Right renal pelvis (tissue), 4 donors: ENCODE data around the gene CCHCR1. TPM values are rescaled to one million over a fixed set of nuclear protein-coding genes. Genes with fewer than 3 reads are reported as not detected.
A peak's percentile ranks its signal among the peaks of the same experiment; 100 is the strongest.
"Not testable (repeated sequence)": the region's sequence is repeated elsewhere in the genome, so short reads cannot be mapped to it uniquely, and the experiment has no call there.

Experiments used
- DNase-seq, 4 donors: peaks; one replicate each; pipeline ENCODE4 v3.0.0-alpha.2; 2013; ENCODE audit warnings: low read depth in 4 of 4, low spot score in 3 of 4, missing footprints in 1 of 4
- polyA plus RNA-seq, 4 donors: library from polyadenylated mRNA; unstranded; fragments of 120-200 nt; gene quantifications; one replicate each; pipeline ENCODE4 v1.2.1, GENCODE V29; 2013; ENCODE audit not compliant: insufficient read length in 4 of 4

CCHCR1 gene
- polyA plus RNA-seq, result 10 to 100 TPM; 26.1 to 33.6 (median 29.8) TPM

DNA sequence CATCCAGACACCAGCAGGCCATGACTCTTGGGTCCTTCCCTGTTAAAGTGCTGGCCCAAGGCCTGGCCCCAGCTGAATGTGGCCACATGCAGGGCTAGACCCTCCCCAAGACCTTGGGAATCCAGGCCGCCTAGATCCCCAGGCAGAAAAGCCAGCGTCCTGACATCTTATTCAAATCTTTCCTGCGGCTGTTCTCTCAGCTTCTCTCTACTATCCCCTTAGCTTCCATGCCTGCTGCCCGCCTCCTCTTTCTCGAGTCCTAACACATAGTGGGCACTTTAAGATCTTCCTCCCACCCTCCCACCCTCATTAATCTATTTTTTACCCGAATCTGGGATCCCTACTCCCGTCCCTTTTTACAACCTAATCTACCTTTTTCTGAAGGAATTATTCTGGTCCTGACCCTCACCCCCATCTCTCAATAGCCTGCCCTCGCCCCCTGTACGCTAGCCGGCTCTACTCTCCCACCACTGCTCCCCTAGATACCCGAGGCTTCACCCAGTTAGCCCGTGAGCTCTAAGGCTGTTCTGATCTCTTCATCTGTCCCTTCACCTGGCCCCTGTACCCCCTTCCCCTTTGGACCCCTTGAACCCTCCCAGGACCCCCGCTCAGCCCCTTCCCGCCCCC is at the start of gene CCHCR1:
TSS of gene CCHCR1 (minus strand) at position 290 of the 627 bp plus-strand sequence. CDS start at position 88, 202 bp downstream.
- DNase-seq, result no peak

DNA sequence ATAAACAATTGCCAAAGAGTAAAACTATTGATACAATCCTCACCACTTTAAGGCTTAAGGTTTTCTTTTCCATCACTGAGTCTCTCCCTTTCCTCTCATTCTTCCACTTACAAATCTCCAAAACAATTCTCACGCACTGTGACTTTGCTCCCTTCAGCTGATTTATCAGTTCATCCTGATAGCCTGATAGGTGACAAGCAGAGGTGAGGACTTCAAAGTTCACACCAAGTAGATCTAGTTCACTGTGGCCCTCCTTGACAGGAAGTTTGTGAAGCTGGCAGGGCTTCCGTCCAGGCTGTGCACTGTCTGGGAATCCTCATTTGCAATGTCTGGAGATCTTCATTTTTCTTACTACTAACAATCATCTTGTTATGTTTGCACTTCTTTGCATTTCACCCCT is 48.0 kb upstream of the CCHCR1 start:
- DNase-seq, result no peak

- no peak for DNase-seq
Measured at GRCh38 chr6:31204751-31205145, 47.1 kb upstream of the CCHCR1 start.

- DNase-seq, result no peak
Measured at GRCh38 chr6:31203345-31203979, 45.9 kb upstream of the CCHCR1 start.

DNA sequence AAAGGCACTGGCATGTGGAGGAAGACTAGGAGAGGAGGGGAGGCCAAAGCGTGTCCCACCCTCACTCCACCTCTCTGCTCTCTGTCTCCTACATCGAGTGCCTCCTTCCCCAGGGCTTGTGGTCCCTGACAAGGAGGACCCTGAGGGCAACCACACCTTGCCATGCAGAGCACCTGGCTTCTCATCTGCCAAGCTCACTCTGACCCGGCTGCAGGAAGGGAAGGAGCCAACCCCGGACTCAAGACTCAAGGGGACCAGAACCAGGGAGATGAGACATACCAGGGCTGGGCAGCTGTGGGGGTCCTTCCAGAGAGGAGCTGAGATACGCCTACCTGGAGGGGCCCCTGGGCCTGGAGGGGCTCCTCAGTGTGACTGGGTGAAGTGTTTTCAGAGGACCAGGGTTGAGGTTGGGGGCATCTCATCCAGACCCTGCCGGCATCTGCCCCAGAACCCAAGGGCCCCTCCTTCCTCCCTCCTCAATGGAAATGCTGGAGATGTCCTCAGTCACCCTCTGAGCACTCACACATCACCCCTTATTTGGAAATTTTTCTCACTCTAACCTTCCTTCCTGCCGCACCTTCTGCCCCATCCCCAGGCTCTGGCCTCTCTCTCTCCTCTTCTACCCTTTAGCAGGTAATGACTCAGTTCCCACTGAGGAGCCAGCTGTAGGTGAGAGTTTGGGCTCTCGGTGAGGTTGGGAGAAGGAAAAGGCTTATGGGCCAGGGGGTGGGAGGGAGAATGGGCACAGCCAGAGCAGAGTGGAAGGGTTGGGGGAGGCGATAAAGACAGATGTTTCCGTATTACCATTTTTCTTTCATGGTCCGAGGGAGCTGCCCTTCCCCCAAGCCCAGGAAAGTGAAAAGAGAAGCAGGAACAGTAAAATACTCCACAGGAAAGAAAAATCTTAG is 44.9 kb upstream of the CCHCR1 start:
- no peak for DNase-seq

DNA sequence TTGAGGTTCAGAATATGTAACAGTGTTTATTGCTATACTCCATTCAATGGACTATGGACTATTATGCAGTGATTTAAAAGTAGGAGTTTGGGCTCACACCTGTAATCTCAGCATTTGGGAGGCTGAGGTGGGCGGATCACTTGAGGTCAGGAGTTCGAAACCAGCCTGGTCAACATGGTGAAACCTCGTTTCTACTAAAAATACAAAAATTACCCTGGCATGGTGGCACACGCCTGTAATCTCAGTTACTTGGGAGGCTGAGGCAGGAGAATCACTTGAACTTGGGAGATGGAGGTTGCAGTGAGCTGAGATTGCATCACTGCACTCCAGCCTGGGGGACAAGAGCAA is 41.5 kb upstream of the CCHCR1 start:
- not testable (repeated sequence) for DNase-seq

- peak; percentile 55 to 67 (median 62) for DNase-seq
Measured at GRCh38 chr6:31197559-31198305, 40.1 kb upstream of the CCHCR1 start.

GRCh38 chr6:31196251-31197022 is 38.8 kb upstream of the CCHCR1 start:
- DNase-seq, result not testable (repeated sequence)

- not testable (repeated sequence) for DNase-seq
Measured at GRCh38 chr6:31195308-31195979, 37.8 kb upstream of the CCHCR1 start.

DNA sequence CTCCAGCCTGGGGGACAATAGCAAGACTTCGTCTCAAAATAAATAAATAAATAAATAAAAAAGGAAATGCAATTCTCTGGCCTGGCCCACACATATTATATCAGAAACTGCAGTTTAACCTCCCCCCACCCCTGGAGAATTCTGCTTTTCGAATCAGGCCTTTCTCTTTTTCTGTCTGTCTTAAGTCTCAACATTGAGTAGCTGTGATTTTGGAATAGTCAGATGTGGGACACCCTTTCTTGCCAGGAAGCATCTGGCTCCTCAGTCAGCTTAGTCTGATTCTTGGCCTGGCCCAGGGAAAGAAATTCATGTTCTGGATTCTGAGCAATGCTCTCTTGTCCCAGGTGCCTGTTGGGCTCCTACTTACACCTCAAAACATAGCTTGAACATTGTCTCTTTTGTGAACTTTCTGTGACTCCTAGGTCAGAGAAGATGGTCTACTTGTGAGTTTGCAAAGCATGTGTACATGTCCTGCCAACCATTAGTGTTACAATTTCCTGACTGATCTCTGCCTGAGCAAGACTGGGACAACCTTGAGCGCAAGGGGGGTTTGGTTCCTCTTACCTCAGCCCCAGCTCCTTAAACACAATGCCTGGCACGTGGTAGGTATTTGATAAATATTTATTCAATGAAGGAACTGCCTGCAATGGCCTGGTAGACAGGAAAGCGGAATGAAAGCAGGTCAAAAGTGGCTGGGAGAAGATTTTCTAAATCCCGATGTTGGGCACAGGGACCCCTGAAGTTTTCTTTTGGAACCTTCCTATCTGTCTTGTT is 36.6 kb upstream of the CCHCR1 start:
- DNase-seq, result no peak

DNA sequence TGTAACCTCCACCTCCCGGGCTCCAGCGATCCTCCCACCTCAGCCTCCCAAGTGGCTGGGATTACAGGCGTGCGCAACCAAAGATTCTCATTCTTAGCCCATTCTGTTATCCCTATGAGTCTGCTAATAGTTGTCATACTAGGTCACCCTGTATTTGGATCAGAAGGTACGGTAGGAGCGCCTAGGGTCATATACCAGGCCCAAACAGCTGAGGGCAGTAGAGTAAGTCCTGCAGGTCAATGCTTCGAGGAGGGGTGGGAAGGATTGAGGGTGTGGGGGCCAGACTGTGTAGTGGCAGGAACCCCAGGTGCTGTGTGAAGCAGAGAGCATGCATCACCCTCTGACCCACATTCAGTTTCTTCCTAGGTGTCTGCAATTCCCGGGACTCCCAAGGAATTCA is 35.6 kb upstream of the CCHCR1 start:
- DNase-seq, result no peak

GRCh38 chr6:31192431-31193105 is 35.0 kb upstream of the CCHCR1 start:
- DNase-seq, result peak in 1 of 4 donors; percentile 49

DNA sequence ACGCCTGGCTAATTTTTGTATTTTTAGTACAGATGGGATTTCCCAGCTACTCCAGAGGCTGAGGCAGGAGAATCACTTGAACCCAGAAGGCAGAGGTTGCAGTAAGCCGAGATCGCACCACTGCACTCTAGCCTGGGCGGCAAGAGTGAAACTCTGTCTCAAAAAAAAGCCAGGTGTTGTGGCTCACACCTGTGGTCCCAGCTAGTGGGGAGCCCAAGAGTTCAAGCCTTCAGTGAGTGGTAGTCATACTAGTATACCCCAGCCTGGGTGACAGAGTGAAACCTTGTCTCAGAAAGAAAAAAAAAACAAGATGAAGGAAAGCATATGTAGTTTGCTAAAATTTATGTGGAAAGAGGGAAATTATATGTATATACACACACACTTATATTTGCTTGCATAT is 32.9 kb upstream of the CCHCR1 start:
- DNase-seq, result no peak

GRCh38 chr6:31189223-31189622 is 31.6 kb upstream of the CCHCR1 start:
- not testable (repeated sequence) for DNase-seq

DNA sequence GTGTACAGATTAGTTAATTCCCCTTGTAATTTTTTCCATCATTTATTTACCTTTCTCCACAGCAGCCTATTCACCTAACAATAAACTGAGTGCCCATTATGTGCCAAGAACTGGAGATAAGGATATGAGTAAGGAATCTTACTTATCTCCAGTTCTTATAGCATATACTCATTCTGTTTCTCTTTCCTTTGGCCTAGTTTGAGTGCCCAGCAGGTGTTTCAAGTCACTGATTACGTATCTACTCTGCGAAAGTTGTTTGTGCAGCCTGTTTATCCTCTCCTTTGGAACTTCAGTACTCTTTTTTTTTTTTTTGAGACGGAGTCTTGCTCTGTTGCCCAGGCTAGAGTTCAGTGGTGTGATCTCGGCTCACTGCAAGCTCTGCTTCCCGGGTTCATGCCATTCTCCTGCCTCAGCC is 30.2 kb upstream of the CCHCR1 start:
- DNase-seq, result no peak

- DNase-seq, result no peak
Measured at GRCh38 chr6:31186052-31186734, 28.6 kb upstream of the CCHCR1 start.

- DNase-seq, result not testable (repeated sequence)
Measured at GRCh38 chr6:31185695-31186051, 28.1 kb upstream of the CCHCR1 start.

DNA sequence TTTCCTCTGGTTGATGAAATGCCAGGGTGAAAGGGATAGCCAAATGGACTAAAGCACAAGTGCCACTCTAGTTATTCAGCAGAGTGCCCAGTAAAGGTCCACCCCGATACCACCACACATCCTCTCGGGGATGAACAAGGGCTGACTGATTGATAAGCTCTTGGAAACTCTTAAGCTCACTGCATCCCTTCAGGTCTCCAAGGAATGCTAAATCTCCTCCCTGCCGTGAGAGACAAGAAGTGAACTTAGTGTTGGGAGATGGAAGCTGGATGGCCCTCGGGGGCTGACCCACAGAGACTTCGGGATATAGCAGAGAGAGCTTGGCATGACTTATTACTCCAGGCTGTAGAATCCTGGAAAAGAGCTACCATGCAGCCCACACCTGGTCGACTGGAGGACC is 26.3 kb upstream of the CCHCR1 start:
- DNase-seq, result not testable (repeated sequence)
